ENCODE results near the gene APCS.

APCS gene

GRCh38 chr1:159587461-159587951 is at the start of gene APCS:
TSS of gene APCS (plus strand) at chr1:159587826. CDS start at chr1:159587922, 96 bp downstream.
- DNase-seq = no peak

GRCh38 chr1:159548126-159548525 is 39.5 kb upstream of the APCS start:
- DNase-seq = no peak

GRCh38 chr1:159554261-159554660 is 33.4 kb upstream of the APCS start:
- DNase-seq = no peak

GRCh38 chr1:159554696-159555095 is 32.9 kb upstream of the APCS start:
- no peak for DNase-seq

DNA sequence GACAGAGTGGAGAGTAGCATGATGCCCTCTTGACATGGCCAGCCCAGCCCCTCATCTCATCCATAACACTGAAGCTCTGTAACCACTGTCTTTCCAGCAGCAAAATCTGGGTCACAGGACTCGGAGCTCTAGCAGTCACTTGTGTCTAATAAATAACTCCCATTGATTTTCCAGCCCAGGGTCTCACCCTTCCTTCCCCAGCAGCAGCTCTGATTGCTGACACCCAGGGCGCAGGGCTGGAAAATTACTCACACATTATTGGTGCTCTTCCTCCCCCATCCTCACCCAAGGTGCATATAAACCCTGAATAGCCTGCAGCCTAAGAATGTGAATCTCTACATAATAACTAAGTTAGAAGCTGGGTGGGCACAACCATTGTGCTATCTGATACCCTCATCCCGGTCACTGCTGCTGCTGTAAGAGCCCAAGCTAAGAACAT is 30.7 kb upstream of the APCS start:
- no peak for DNase-seq

DNA sequence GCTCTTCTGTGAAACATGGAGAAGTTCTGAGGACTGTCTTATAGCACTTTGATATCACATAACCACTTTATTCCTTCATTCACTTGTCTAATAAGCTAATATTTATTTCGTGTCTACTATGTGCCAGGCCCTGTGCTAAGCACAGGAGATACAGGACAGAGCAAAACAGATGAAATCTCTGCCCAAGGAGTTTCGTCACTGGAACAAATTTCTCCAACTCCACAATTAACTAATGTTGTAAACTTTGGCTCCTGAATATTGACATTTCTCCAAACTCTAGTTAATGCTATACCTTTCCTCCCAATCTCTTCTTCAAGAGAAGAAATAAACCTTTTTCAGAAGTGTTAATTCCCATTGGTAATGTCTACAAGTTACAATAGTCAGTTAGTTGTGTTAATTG is 27.0 kb upstream of the APCS start:
- no peak for DNase-seq

DNA sequence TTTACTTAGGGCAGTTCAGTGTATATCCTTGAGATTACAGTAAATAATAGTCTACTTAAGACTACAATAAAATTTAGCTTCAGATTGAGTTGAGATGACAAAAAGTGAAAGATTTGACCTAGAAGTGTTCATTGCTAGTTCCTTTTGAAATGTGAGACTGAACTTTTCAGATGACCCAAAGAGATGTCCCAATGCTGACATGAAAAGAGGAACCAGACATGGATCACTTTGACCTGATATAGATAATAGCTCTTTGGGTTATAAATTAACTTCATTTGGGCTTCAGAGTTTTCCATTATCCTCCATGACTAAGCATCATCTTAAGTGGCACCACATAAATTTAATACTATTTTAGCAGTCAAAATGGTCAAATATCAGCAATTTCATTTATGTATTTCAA is 26.1 kb upstream of the APCS start:
- DNase-seq = no peak

- DNase-seq = no peak
Measured at GRCh38 chr1:159562680-159563079, 24.9 kb upstream of the APCS start.

DNA sequence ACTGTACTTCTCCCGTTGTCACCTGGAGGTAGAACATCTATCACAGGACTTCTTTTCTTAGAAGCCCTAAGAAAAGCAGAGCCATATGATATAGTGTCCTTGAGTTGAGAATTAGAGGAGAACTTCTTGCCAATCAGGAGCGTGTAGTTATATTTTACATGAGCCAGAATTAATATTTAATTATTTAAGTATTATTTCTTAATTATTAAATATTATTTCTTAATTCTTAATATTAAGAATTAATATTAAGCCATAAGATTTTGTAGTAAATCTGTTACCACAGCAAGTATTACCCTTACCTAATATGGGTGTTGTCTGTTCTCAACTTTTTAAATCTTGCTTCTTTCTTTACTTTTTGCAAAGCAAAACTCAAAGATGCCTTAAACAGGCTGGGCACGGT is 10.2 kb upstream of the APCS start:
- no peak for DNase-seq

DNA sequence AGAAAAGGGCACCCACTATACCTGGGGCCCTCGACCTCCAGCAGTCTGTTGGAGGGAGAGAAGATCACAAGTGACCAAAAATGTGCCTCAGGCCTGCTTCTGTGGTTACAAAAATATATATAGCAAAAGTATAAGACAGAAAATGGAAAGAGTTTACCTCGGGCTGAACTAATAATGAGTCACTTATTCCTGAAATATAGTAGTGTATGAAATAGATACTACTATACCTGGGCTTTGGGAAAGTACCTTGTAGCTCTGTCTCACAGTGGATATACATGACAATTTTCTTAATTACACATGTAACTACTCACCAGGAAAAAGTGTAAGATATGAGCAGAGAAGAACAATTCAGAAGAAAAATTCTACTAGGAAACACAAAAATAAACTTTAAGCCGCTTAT is 7.3 kb upstream of the APCS start:
- DNase-seq = no peak

DNA sequence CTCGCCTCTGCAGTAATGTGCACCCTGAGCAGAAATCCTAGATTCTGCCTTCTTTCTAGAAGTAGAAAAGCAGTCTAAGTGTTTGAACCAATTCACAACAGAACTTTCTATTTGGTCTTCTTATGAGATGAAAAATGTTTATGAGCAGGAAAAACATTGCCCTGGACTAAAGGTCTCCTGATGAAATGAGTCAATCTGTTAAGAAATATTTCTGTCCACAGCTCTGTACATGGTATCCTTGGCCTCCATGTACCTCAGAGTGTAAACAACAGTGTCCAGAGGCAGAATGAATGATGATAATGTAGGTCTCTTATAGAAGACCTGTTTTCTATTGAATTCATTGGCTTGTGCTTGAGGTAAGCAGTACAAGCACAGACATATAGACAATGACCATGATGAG is 6.2 kb upstream of the APCS start:
- DNase-seq = no peak

DNA sequence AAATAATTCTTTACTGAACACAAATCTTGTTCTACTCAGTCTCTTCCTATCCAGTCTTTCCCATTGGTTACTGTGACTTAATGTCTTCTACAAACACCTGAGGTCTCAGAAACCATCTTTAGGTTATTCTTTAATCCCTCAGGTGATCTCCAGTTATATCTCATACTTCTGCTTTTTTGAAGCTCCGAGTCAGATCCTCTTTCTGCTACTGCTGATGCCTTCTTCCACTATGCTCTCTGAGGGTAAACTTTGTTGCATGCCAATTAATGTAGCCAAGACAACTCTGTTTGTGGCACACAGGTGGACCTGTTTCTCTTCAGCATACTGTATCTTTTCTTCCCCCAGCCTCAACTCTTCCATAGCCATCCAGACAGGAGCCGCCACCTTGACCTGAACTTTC is 3.1 kb upstream of the APCS start:
- DNase-seq = no peak

- no peak for DNase-seq
Measured at GRCh38 chr1:159591981-159592380, 4.4 kb downstream of the APCS start.

DNA sequence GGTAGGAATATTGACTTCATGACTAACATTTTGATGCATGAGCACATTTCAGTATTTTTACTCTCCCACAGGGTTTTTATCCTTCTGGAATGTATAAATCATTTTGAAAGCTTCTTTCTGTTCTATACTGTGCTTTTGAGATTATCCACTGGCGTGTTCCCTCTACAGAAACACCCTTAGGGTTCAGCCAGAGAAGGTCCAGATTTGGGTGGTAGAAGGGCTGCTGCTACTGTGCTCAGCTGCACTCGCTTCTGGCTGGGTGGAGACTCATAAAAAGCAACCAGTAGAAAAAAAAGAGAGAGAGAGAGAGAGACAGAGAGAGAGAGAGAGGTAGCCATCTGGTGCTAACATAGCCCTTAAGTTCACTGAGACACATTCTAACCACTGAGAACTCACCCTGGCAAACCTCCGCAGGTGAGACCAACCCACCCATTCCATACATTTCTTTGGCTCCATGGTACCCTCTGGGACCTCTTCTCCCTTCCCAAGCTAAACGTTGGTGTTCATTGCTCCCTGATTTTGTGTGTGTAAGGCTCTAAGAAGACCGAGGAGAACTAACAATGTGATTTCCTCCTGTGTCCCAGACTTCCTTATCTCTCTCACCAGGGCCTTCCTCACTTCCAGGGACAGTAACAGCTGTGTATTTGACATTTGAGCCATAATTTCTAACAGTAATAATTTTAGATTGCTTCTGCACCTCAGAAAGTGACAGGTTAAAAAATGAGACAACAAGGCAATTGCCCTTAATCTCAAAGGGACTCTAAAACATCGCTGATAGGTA is 7.2 kb downstream of the APCS start:
- peak; percentile 21 for DNase-seq

DNA sequence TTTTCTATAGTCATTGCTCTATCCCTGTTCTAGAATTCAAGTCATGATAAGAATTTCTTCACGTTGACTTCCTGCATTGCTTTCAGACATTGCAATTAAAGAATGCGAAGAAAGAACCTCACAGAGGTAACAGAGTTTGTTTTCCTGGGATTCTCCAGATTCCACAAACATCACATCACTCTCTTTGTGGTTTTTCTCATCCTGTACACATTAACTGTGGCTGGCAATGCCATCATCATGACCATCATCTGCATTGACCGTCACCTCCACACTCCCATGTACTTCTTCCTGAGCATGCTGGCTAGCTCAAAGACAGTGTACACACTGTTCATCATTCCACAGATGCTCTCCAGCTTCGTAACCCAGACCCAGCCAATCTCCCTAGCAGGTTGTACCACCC is 10.6 kb downstream of the APCS start:
- DNase-seq = peak; percentile 97

DNA sequence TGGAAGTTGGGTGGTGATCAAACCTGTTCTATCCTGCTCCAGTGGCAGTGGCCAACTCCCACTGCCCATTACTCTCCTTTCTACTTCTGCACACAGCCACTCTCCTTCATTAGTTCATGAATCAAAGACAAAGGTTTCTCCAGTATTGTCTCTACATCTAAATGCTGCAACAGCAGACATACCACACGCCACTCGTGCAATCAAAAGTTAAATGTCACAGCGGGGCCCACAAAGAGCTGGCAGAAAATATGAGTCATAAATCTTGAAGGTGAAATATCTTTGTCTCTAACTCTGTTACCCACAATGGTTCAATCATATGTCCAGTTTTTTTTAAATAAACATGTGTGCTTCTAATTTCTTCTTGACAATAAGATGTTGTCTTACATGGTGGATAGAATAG is 13.3 kb downstream of the APCS start:
- no peak for DNase-seq

DNA sequence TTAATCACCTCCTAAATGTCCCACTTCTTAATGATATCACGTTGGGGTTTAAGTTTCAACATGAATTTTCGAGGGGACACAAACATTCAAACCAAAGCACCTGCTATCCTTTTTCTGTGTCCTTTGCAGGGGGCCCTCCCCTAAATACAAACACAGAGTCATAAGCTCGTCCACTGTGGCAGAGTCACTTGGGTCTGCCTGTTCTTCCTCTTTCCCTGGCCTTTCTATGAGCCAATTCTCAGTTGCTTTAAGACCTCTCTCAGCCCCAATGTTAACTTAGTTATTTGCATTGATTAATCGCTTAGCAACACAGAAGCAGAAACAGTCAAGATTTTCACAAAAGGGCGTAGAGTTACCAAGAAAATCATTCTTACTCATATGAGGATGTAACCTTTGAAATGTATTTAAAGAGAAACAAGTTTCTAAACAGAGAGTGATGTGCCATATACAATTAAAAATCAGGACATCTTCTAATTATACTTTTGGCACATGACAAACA is 14.9 kb downstream of the APCS start:
- no peak for DNase-seq

DNA sequence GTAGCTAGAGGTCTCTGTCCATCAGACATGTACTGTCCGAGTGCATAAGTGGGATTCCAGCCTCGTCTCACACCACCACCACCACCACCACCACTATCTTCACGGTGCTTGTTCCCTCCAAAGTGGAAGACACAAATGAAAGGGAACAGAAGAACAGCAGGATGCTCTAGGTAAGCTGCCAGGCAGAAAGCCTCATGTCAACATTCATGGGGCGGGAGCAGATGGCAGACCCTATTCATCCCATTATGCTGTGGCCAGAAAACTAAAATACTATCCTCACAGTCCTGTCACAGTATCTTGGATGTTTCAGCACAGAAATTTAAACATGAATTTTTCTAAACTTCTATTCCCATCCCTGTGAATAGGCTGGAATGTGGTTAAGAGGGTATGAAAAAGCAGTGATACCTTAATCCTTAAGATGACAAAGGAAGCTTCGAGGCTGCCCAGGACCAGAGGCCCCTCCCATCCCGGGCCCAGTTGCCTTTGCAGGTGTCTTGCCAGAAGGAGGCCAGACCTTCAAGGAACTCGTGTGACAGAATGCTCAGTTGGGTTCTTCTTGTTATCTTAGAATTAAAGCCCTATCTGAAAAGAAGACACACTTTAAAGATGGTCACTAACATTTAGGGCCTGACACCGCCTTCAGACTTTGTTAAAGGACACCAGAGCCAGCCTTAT is 24.7 kb downstream of the APCS start:
- no peak for DNase-seq

DNA sequence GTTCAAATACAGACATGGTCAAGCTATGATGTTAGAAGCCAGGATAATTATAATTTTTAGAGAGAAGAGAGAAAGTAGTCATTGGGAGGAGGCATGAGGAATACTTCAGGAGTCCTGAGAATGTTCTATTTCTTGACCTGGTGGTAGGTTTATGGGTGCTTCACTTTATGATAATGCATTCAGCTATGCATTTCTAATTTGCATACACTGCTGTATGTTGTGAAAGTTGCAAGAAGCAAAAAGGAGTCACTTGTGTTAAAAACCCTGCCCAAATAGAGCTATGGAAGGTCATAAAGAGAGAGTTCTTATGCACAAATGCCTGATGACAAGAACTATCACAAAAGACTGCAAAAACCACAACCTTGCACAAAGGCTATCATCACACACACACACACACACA is 45.3 kb downstream of the APCS start:
- no peak for DNase-seq
